ENCODE measurements around the gene U2AF2.

Gene U2AF2

GRCh38 chr19:55676383-55676782, 21.5 kb downstream of the U2AF2 start:
- DNase-seq (ENCODE audit: low spot score): no peak

- no peak for DNase-seq (ENCODE audit: low spot score)
These were observed 22.2 kb downstream of the U2AF2 start for GRCh38 chr19:55676889-55677505.

- DNase-seq (ENCODE audit: low spot score): no peak
These were observed 22.8 kb downstream of the U2AF2 start for GRCh38 chr19:55677572-55678028.

GRCh38 chr19:55678121-55678671, 23.4 kb downstream of the U2AF2 start:
- DNase-seq (ENCODE audit: low spot score): no peak

GRCh38 chr19:55679343-55680257, 24.8 kb downstream of the U2AF2 start:
- DNase-seq (ENCODE audit: low spot score): no peak

GRCh38 chr19:55680339-55681130, 25.7 kb downstream of the U2AF2 start:
- no peak for DNase-seq (ENCODE audit: low spot score)

- DNase-seq (ENCODE audit: low spot score): no peak
These were observed 26.6 kb downstream of the U2AF2 start for GRCh38 chr19:55681131-55682092.

GRCh38 chr19:55683449-55684261, 28.8 kb downstream of the U2AF2 start:
- no peak for DNase-seq (ENCODE audit: low spot score)

- DNase-seq (ENCODE audit: low spot score): no peak
These were observed 30.3 kb downstream of the U2AF2 start for GRCh38 chr19:55684946-55685681.

- DNase-seq (ENCODE audit: low spot score): no peak
These were observed 30.9 kb downstream of the U2AF2 start for GRCh38 chr19:55685776-55686175.

GRCh38 chr19:55686311-55687050, 31.6 kb downstream of the U2AF2 start:
- no peak for DNase-seq (ENCODE audit: low spot score)

GRCh38 chr19:55687281-55688201, 32.7 kb downstream of the U2AF2 start:
- no peak for DNase-seq (ENCODE audit: low spot score)

GRCh38 chr19:55688422-55689218, 33.8 kb downstream of the U2AF2 start:
- no peak for DNase-seq (ENCODE audit: low spot score)

- DNase-seq (ENCODE audit: low spot score): no peak
These were observed 34.7 kb downstream of the U2AF2 start for GRCh38 chr19:55689411-55690108.

- no peak for DNase-seq (ENCODE audit: low spot score)
These were observed 35.4 kb downstream of the U2AF2 start for GRCh38 chr19:55690109-55690768.

All from hepatic stellate cell (primary cell).